C4-2B (cell line): ENCODE data around the gene ANO2.
A peak's percentile ranks its signal among the peaks of the same experiment; 100 is the strongest.

Experiments used
- H3K27ac ChIP-seq: fragments of 450-650 bp; 2 replicates; pipeline ENCODE4 v1.5.1; 2017
- ZFX ChIP-seq: fragments of 450-650 bp; IDR thresholded peaks from 2 replicates; pipeline ENCODE4 v1.6.1; 2017
- TF ChIP-seq, protein P1 (sequence below): fragments of 450-650 bp; conservative IDR thresholded peaks from 2 replicates; pipeline ENCODE4 v1.5.1; 2017; ENCODE audit warnings: mild to moderate bottlenecking

Gene ANO2

DNA sequence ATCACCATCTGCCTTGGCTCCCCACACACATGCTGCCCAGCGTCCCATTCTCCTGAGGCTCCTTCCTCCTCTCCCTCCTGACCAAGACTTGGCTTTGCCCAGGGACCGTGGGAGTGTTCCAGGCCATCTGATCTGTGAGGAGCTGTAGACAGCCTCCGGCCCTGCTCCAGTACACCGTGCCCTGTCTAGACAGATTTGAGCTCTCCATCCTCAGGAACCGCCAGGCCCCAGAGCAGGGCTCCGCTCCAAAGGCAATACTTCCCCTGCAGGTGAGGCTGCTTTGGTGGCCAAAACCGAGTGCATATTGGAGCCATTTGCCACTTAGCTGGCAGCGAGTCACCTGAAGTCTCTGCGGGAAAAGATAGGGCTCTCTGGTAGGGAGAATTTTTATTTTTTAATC lies 147.4 kb downstream of the ANO2 start:
- no peak overlapping the region for H3K27ac ChIP-seq
- TF ChIP-seq, protein P1, sequence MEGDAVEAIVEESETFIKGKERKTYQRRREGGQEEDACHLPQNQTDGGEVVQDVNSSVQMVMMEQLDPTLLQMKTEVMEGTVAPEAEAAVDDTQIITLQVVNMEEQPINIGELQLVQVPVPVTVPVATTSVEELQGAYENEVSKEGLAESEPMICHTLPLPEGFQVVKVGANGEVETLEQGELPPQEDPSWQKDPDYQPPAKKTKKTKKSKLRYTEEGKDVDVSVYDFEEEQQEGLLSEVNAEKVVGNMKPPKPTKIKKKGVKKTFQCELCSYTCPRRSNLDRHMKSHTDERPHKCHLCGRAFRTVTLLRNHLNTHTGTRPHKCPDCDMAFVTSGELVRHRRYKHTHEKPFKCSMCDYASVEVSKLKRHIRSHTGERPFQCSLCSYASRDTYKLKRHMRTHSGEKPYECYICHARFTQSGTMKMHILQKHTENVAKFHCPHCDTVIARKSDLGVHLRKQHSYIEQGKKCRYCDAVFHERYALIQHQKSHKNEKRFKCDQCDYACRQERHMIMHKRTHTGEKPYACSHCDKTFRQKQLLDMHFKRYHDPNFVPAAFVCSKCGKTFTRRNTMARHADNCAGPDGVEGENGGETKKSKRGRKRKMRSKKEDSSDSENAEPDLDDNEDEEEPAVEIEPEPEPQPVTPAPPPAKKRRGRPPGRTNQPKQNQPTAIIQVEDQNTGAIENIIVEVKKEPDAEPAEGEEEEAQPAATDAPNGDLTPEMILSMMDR = no peak
- TF ChIP-seq ZFX = no peak

DNA sequence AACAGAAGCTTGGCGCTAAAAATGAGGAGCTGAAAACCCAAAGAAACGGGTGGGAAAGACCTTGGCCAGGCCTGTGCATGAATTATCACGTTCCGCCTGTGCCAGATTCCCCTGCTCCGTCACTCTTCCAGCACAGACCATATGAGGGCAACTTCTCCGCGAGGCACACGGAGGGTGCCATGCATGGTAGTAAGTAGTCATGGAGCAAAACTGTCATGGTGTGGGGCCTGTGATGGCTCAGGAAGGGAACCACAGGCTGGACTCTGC lies 148.2 kb downstream of the ANO2 start:
- TF ChIP-seq, protein P1 = no peak
- no peak for TF ChIP-seq ZFX
- H3K27ac ChIP-seq = no peak overlapping the region

DNA sequence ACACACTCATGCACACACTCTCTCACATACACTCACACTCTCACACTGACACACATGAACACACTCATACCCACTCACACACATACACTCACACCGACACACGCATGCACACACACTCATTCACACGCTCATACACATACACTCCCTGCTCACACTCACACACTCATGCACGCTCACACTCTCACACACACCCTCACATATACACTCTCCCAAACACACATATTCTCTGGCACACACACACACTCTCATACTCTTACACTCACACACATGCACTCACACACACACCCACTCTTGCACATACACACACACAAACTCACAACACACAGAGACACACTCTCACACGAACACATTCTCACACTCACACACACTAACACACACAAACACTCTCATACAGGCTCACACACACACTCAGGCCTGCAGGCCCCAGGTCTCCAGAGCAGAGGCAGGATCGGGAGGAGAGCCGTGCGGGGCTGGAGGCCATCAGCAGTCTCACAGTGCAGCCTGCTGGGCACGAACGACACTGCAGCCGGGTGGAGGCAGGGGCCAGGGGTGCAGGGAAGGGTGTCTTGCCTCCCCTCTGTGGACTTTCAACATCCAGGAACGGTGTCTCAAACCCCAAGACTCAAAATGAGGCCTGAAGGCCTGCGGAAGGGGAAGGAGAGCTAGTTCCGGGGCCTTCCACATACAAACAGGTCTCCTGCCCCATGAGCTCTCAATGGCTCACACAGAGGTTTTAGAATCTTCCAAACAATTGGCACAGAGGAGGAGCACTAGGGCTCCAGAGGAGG lies 148.7 kb downstream of the ANO2 start:
- no peak for TF ChIP-seq ZFX
- TF ChIP-seq, protein P1 = peak; percentile 82
- H3K27ac ChIP-seq = no peak overlapping the region

DNA sequence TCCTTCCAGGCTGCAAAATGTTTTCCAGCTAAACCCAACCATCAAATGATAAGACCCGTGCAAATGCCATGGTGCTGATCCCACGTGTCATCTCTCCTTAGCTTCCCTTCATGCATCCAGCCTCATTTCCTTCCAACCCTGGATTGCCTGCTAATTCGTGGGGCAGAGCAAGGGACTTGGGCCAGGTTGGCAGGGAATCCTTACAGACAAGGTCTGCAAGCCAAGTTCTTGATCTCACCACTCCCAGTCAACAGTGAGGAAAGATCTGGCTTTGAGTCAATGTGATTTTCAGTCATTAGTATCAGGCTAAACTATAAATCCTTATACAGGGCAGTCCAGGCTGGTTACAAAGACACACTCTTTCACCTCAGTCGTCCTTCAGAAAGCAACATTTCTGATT lies 150.9 kb downstream of the ANO2 start:
- no peak overlapping the region for H3K27ac ChIP-seq
- TF ChIP-seq, protein P1 = no peak
- TF ChIP-seq ZFX = no peak

DNA sequence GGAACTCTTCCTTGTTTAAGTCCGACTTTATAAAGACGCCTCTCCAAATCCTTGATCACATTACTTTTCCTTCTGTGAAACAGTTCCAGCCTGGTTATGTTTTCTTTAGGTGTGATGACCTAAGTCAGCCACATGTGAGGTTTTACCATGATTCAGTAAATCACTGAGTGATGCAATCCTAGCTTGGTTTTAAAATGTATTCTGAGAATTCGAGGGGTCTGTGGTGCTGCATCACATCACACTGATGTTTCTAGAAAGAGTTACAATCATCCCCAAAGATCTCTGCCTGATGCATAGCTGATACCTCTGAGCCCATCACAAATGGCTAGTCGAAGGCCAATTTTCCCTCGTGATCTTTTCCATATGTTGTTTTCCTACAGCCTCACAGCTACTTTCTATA lies 152.7 kb downstream of the ANO2 start:
- no peak overlapping the region for H3K27ac ChIP-seq
- TF ChIP-seq ZFX = no peak
- TF ChIP-seq, protein P1 = no peak

DNA sequence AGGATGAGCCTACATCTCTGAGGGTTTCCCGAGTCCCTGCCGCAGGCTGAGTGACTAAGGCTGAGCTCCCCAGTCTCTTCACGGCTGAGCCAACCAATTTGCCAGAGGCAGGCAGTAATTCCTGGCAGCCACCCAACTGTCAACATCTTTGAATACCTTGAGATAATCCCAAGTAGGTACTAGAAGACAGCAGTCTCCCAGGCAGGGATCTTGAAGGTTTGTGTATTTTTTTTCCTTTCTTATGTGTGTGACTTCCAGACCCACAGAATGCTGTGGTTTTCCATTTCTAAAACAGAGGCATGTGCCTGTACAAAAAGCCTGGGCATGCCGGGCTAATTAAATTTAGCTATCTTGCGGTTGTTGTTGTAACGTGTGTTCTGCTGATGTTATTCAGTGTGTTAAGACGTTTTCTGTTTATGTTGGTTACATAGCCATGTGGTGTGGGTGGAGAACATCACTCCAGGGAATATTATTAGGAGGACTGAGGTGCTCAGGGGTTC lies 155.5 kb downstream of the ANO2 start:
- TF ChIP-seq ZFX = no peak
- TF ChIP-seq, protein P1 = no peak
- no peak overlapping the region for H3K27ac ChIP-seq

DNA sequence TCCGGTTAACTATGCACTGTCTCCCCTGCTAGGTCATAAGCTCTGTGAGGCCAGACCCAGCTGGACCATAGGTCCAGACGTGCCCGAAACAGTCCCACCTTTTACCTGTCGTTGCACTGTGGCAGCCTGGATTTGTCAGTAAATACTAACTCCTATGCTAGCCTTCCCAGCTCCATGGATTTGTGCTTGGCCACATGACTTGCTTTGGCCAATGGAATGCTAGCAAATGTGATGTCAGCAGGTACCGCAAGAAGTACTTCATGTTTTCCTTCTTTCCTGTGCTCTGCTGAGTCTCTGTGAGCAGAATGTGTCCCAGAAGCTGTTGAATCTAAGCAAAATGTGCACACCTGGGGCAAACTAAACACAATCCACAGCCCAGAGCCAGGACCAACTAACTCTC lies 157.2 kb downstream of the ANO2 start:
- TF ChIP-seq, protein P1 = no peak
- TF ChIP-seq ZFX = no peak
- H3K27ac ChIP-seq = no peak overlapping the region
